BLaER1 (cell line): ENCODE results near the gene SH3GL3.

Experiments
- H3K27ac ChIP-seq: shearing (Covaris generic); formaldehyde crosslinking; 2 replicates; pipeline ENCODE4 v1.8.1; 2022
- H3K27me3 ChIP-seq: shearing (Covaris generic); formaldehyde crosslinking; 2 replicates; pipeline ENCODE4 v1.8.1; 2022
- H3K36me3 ChIP-seq: shearing (Covaris generic); formaldehyde crosslinking; 2 replicates; pipeline ENCODE4 v1.8.1; 2022
- H3K4me1 ChIP-seq: shearing (Covaris generic); formaldehyde crosslinking; 2 replicates; pipeline ENCODE4 v1.8.1; 2022
- H3K4me2 ChIP-seq: shearing (Covaris generic); formaldehyde crosslinking; 2 replicates; pipeline ENCODE4 v1.8.1; 2022
- H3K4me3 ChIP-seq: shearing (Covaris generic); formaldehyde crosslinking; 2 replicates; pipeline ENCODE4 v1.8.1; 2022
- H3K9ac ChIP-seq: shearing (Covaris generic); formaldehyde crosslinking; 2 replicates; pipeline ENCODE4 v1.8.1; 2022
- H3K9me3 ChIP-seq: shearing (Covaris generic); formaldehyde crosslinking; 2 replicates; pipeline ENCODE4 v1.8.1; 2022
- H4K20me1 ChIP-seq: shearing (Covaris generic); formaldehyde crosslinking; 2 replicates; pipeline ENCODE4 v1.8.1; 2022
- Cebpa-rat ChIP-seq: shearing (Covaris generic); IDR thresholded peaks from 2 replicates; pipeline ENCODE4 v1.8.1; 2022

Gene SH3GL3

GRCh38 chr15:83477172-83477807 lies 30.1 kb downstream of the SH3GL3 start:
- Histone ChIP-seq H3K36me3 (no peaks in the 10 kb centered on the region), H3K4me2 (no peak overlapping the region), H4K20me1 (no peaks in the 10 kb centered on the region), H3K4me1 (no peaks in the 10 kb centered on the region), H3K9me3 (no peaks in the 10 kb centered on the region), H3K27ac (no peak overlapping the region), H3K27me3 (no peaks in the 10 kb centered on the region), H3K4me3 (no peak overlapping the region), H3K9ac (no peak overlapping the region)
- TF ChIP-seq Cebpa-rat, result no peak

- Histone ChIP-seq H3K4me2 (no peak overlapping the region), H3K4me1 (no peaks in the 10 kb centered on the region), H3K27ac (no peak overlapping the region), H3K27me3 (no peaks in the 10 kb centered on the region), H3K9me3 (no peaks in the 10 kb centered on the region), H3K36me3 (no peaks in the 10 kb centered on the region), H3K4me3 (no peak overlapping the region), H3K9ac (no peak overlapping the region), H4K20me1 (no peaks in the 10 kb centered on the region)
- no peak for TF ChIP-seq Cebpa-rat
These were observed 30.8 kb downstream of the SH3GL3 start for GRCh38 chr15:83477808-83478537.

GRCh38 chr15:83483612-83484011 lies 36.5 kb downstream of the SH3GL3 start:
- no peak overlapping the region for H3K9ac ChIP-seq
- TF ChIP-seq Cebpa-rat, result no peak
- H3K4me3 ChIP-seq, result no peak overlapping the region
- H4K20me1 ChIP-seq, result no peaks in the 10 kb centered on the region
- no peak overlapping the region for H3K4me2 ChIP-seq
- H3K4me1 ChIP-seq, result no peaks in the 10 kb centered on the region
- H3K27me3 ChIP-seq, result no peaks in the 10 kb centered on the region
- H3K27ac ChIP-seq, result no peak overlapping the region
- H3K36me3 ChIP-seq, result no peaks in the 10 kb centered on the region
- H3K9me3 ChIP-seq, result peaks cover 12% of the 10 kb centered on the region

- no peak overlapping the region for H3K27ac ChIP-seq
These were observed 37.5 kb downstream of the SH3GL3 start for GRCh38 chr15:83484636-83485035.

GRCh38 chr15:83486363-83486762 lies 39.2 kb downstream of the SH3GL3 start:
- Histone ChIP-seq H3K9me3 (peaks cover 12% of the 10 kb centered on the region), H3K4me1 (no peaks in the 10 kb centered on the region), H3K27me3 (no peaks in the 10 kb centered on the region), H3K9ac (no peak overlapping the region), H4K20me1 (no peaks in the 10 kb centered on the region), H3K36me3 (no peaks in the 10 kb centered on the region), H3K4me3 (no peak overlapping the region), H3K27ac (no peak overlapping the region), H3K4me2 (no peak overlapping the region)
- no peak for TF ChIP-seq Cebpa-rat

More at GRCh38 chr15:83484636-83485035, 37.5 kb downstream of the SH3GL3 start:
- H3K4me3 ChIP-seq, result no peak overlapping the region
- H3K27me3 ChIP-seq, result no peaks in the 10 kb centered on the region
- H3K4me1 ChIP-seq, result no peaks in the 10 kb centered on the region
- TF ChIP-seq Cebpa-rat, result no peak
- H3K9ac ChIP-seq, result no peak overlapping the region
- no peaks in the 10 kb centered on the region for H4K20me1 ChIP-seq
- H3K36me3 ChIP-seq, result no peaks in the 10 kb centered on the region
- H3K9me3 ChIP-seq, result peaks cover 12% of the 10 kb centered on the region
- no peak overlapping the region for H3K4me2 ChIP-seq

- TF ChIP-seq Cebpa-rat, result no peak
- H3K9ac ChIP-seq, result no peak overlapping the region
These were observed 40.4 kb downstream of the SH3GL3 start for GRCh38 chr15:83487519-83487918.

GRCh38 chr15:83489690-83490089 lies 42.5 kb downstream of the SH3GL3 start:
- H4K20me1 ChIP-seq, result no peaks in the 10 kb centered on the region
- TF ChIP-seq Cebpa-rat, result no peak
- H3K9me3 ChIP-seq, result peaks cover 7% of the 10 kb centered on the region; the same call in 1 of the 2 replicates
- H3K27ac ChIP-seq, result no peak overlapping the region
- H3K27me3 ChIP-seq, result no peaks in the 10 kb centered on the region
- H3K4me1 ChIP-seq, result no peaks in the 10 kb centered on the region
- no peaks in the 10 kb centered on the region for H3K36me3 ChIP-seq
- H3K9ac ChIP-seq, result no peak overlapping the region
- H3K4me2 ChIP-seq, result no peak overlapping the region
- H3K4me3 ChIP-seq, result no peak overlapping the region

More at GRCh38 chr15:83487519-83487918, 40.4 kb downstream of the SH3GL3 start:
- no peaks in the 10 kb centered on the region for H3K36me3 ChIP-seq
- no peaks in the 10 kb centered on the region for H4K20me1 ChIP-seq
- no peak overlapping the region for H3K4me2 ChIP-seq
- no peak overlapping the region for H3K27ac ChIP-seq
- peaks cover 12% of the 10 kb centered on the region for H3K9me3 ChIP-seq
- no peaks in the 10 kb centered on the region for H3K4me1 ChIP-seq
- no peaks in the 10 kb centered on the region for H3K27me3 ChIP-seq
- H3K4me3 ChIP-seq, result no peak overlapping the region

GRCh38 chr15:83491486-83491885 lies 44.3 kb downstream of the SH3GL3 start:
- H3K4me1 ChIP-seq, result no peaks in the 10 kb centered on the region
- no peaks in the 10 kb centered on the region for H3K27me3 ChIP-seq
- H3K9me3 ChIP-seq, result peaks cover 3% of the 10 kb centered on the region; the same call in 1 of the 2 replicates
- no peak overlapping the region for H3K4me3 ChIP-seq
- H4K20me1 ChIP-seq, result no peaks in the 10 kb centered on the region
- TF ChIP-seq Cebpa-rat, result no peak
- no peak overlapping the region for H3K4me2 ChIP-seq
- H3K36me3 ChIP-seq, result no peaks in the 10 kb centered on the region
- H3K27ac ChIP-seq, result no peak overlapping the region
- no peak overlapping the region for H3K9ac ChIP-seq

GRCh38 chr15:83496766-83497165 lies 49.6 kb downstream of the SH3GL3 start:
- H3K4me1 ChIP-seq, result no peaks in the 10 kb centered on the region
- no peak overlapping the region for H3K27ac ChIP-seq
- H4K20me1 ChIP-seq, result no peaks in the 10 kb centered on the region
- H3K4me2 ChIP-seq, result no peak overlapping the region
- no peaks in the 10 kb centered on the region for H3K36me3 ChIP-seq
- no peak overlapping the region for H3K4me3 ChIP-seq
- H3K27me3 ChIP-seq, result no peaks in the 10 kb centered on the region
- no peak overlapping the region for H3K9ac ChIP-seq
- H3K9me3 ChIP-seq, result peaks cover 15% of the 10 kb centered on the region
- no peak for TF ChIP-seq Cebpa-rat

GRCh38 chr15:83498374-83498773 lies 51.2 kb downstream of the SH3GL3 start:
- Histone ChIP-seq H3K9me3 (peaks cover 15% of the 10 kb centered on the region), H3K9ac (no peak overlapping the region), H3K4me2 (no peak overlapping the region), H3K27me3 (no peaks in the 10 kb centered on the region), H3K4me3 (no peak overlapping the region), H3K36me3 (no peaks in the 10 kb centered on the region), H4K20me1 (no peaks in the 10 kb centered on the region), H3K4me1 (no peaks in the 10 kb centered on the region), H3K27ac (no peak overlapping the region)
- no peak for TF ChIP-seq Cebpa-rat
